HCT116 (cell line): ENCODE data around the gene MRPL50. TPM values are rescaled to one million over a fixed set of nuclear protein-coding genes. Genes with fewer than 3 reads are reported as not detected.

ENCODE experiments used
- ATAC-seq: fragments of 200-7000 bp; cut with Tn5 transposase; 2 replicates; pipeline ENCODE4 v1.9.1; 2020; ENCODE audit warnings: mild to moderate bottlenecking, moderate library complexity
- BruUV-seq: library from RNA; stranded (reverse); fragments of 400-500 nt; replicated peaks from 2 replicates; lab custom pipeline; 2021; lab: Mats Ljungman, UMichigan
- CTCF ChIA-PET: fragments of 300-600 bp; sonication (Branson Sonifier 250); formaldehyde crosslinking; loops from one replicate; lab custom pipeline; 2021; ENCODE audit warnings: antibody characterized with exemption; lab: Charles Lee
- POLR2A ChIA-PET: fragments of 300-600, 350-600 bp; sonication (Branson Sonifier 250); formaldehyde crosslinking; loops from one replicate; lab custom pipeline; 2021; ENCODE audit warnings: antibody characterized with exemption; lab: Charles Lee
- RAD21 ChIA-PET, 2 experiments: fragments of 300-600 bp; sonication (Branson Sonifier 250); formaldehyde crosslinking; loops; one replicate each; lab custom pipeline; 2023; ENCODE audit warnings: low total read pairs in 2 of 2; ENCODE audit not compliant: uncharacterized antibody in 2 of 2, unreplicated experiment in 2 of 2, low non-redundant PET in 1 of 2; lab: Charles Lee
- DNase-seq: peaks from one replicate; pipeline ENCODE4 v3.0.0-alpha.2; 2010; ENCODE audit warnings: low read depth, low spot score
- H2AFZ ChIP-seq: fragments of 200-600 bp; shearing (Covaris generic), sonication (generic); 2 replicates; pipeline ENCODE4 v1.6.1; 2017; ENCODE audit warnings: low read depth, mixed run types, mixed read lengths, antibody characterized with exemption, low read length; ENCODE audit not compliant: poor library complexity, severe bottlenecking
- H3K27ac ChIP-seq: 2 replicates; pipeline ENCODE4 v1.5.1; 2012; ENCODE audit warnings: low read depth, low read length
- H3K27me3 ChIP-seq: fragments of 200-600 bp; sonication (generic); 2 replicates; pipeline ENCODE4 v1.6.1; 2016; ENCODE audit warnings: mixed run types, low read length, mixed read lengths; ENCODE audit not compliant: insufficient read depth
- H3K36me3 ChIP-seq, 2 experiments: fragments of 200-500 bp in 1 of 2; fragments of 200-600 bp in 1 of 2; sonication (Bioruptor generic) in 1 of 2; sonication (generic) in 1 of 2; 2 replicates each; pipeline versions ENCODE4 v1.5.1 to v1.6.1; 2014 to 2016; ENCODE audit warnings: low read length in 2 of 2, inconsistent platforms in 1 of 2, mixed read lengths in 1 of 2, mixed run types in 1 of 2; ENCODE audit not compliant: insufficient read depth in 2 of 2, control insufficient read depth in 1 of 2
- H3K4me1 ChIP-seq, 2 experiments: fragments of 200-600 bp in 1 of 2; sonication (generic) in 1 of 2; 2 replicates each; pipeline versions ENCODE4 v1.5.1 to v1.6.1; 2012 to 2017; ENCODE audit warnings: low read length in 2 of 2, inconsistent platforms in 1 of 2, mild to moderate bottlenecking in 1 of 2, mixed read lengths in 1 of 2, mixed run types in 1 of 2, moderate library complexity in 1 of 2; ENCODE audit not compliant: insufficient read depth in 2 of 2, control insufficient read depth in 1 of 2
- H3K4me2 ChIP-seq: fragments of 200-600 bp; sonication (generic); 2 replicates; pipeline ENCODE4 v1.6.1; 2017; ENCODE audit warnings: mixed run types, low read length, mixed read lengths
- H3K4me3 ChIP-seq, 2 experiments: fragments of 200-600 bp in 1 of 2; sonication (generic) in 1 of 2; replicated peaks in 1 of 2; 2 replicates each; pipeline ENCODE4 v1.5.1; 2011 to 2016; ENCODE audit warnings: low read length in 2 of 2, control low read depth in 1 of 2, low read depth in 1 of 2, mild to moderate bottlenecking in 1 of 2, mixed read lengths in 1 of 2, mixed run types in 1 of 2
- H3K79me2 ChIP-seq: fragments of 200-600 bp; sonication (generic); 2 replicates; pipeline ENCODE4 v1.6.1; 2017; ENCODE audit warnings: mild to moderate bottlenecking, mixed run types, low read length, moderate library complexity, mixed read lengths; ENCODE audit not compliant: insufficient read depth
- H3K9ac ChIP-seq: fragments of 200-600 bp; sonication (generic); 2 replicates; pipeline ENCODE4 v1.6.1; 2016; ENCODE audit warnings: low read length, mixed read lengths
- H3K9me2 ChIP-seq: fragments of 200-600 bp; sonication (generic), shearing (Covaris generic); 2 replicates; pipeline ENCODE4 v1.6.1; 2017; ENCODE audit warnings: mixed run types, mild to moderate bottlenecking, moderate library complexity; ENCODE audit not compliant: insufficient read depth
- H3K9me3 ChIP-seq, 2 experiments: fragments of 200-500 bp in 1 of 2; fragments of 200-600 bp in 1 of 2; sonication (Bioruptor generic) in 1 of 2; sonication (generic) in 1 of 2; 2 replicates each; pipeline ENCODE4 v1.6.1; 2014 to 2017; ENCODE audit warnings: low read length in 2 of 2, mixed read lengths in 2 of 2, inconsistent platforms in 1 of 2, low read depth in 1 of 2, mild to moderate bottlenecking in 1 of 2, mixed run types in 1 of 2, moderate library complexity in 1 of 2; ENCODE audit not compliant: control insufficient read depth in 1 of 2, insufficient read depth in 1 of 2
- H4K20me1 ChIP-seq: fragments of 200-600 bp; sonication (generic), shearing (Covaris generic); 2 replicates; pipeline ENCODE4 v1.6.1; 2017; ENCODE audit warnings: mixed run types, mild to moderate bottlenecking, moderate library complexity; ENCODE audit not compliant: insufficient read depth
- CBX3 ChIP-seq: IDR thresholded peaks from 2 replicates; pipeline ENCODE4 v1.6.1; 2012; ENCODE audit warnings: low read depth
- EGR1 ChIP-seq: IDR thresholded peaks from 2 replicates; pipeline ENCODE4 v1.6.1; 2012; ENCODE audit warnings: low read depth
- EZH2phosphoT487 ChIP-seq: fragments of 200-600 bp; IDR thresholded peaks from 2 replicates; pipeline ENCODE4 v1.6.1; 2018; ENCODE audit warnings: antibody characterized with exemption, borderline replicate concordance
- FOSL1 ChIP-seq: IDR thresholded peaks from 2 replicates; pipeline ENCODE4 v1.6.1; 2012; ENCODE audit warnings: low read depth
- JUND ChIP-seq: IDR thresholded peaks from 2 replicates; pipeline ENCODE4 v1.6.1; 2012
- POLR2A ChIP-seq: IDR thresholded peaks from 2 replicates; pipeline ENCODE4 v1.7.0; 2011; ENCODE audit warnings: borderline replicate concordance; ENCODE audit not compliant: insufficient read depth, insufficient read length; ENCODE audit errors: extremely low read depth
- POLR2AphosphoS5 ChIP-seq: IDR thresholded peaks from 2 replicates; pipeline ENCODE4 v1.6.1; 2011; ENCODE audit warnings: mild to moderate bottlenecking, low read depth, low read length, moderate library complexity
- SRF ChIP-seq: IDR thresholded peaks from 2 replicates; pipeline ENCODE4 v1.6.1; 2012; ENCODE audit warnings: low read depth
- TCF7L2 ChIP-seq: IDR thresholded peaks from 2 replicates; pipeline ENCODE4 v1.7.0; 2011; ENCODE audit warnings: borderline replicate concordance, inconsistent platforms; ENCODE audit not compliant: insufficient read depth, insufficient read length; ENCODE audit errors: extremely low read depth
- ZBTB33 ChIP-seq: IDR thresholded peaks from 2 replicates; pipeline ENCODE4 v1.6.1; 2011; ENCODE audit warnings: mild to moderate bottlenecking, low read length, moderate library complexity; ENCODE audit not compliant: insufficient replicate concordance; ENCODE audit errors: extremely low read depth
- ZFX ChIP-seq: fragments of 450-650 bp; IDR thresholded peaks from 2 replicates; pipeline ENCODE4 v1.6.1; 2017
- intact Hi-C: fragments of 100-400 bp; cut with micrococcal nuclease; formaldehyde crosslinking; loops from 2 replicates; pipeline ENCODE4 v1.10.0; 2022
- total RNA-seq: library from RNA; stranded (reverse); gene quantifications from one replicate; pipeline ENCODE4 v1.2.1, GENCODE V29; 2021; ENCODE audit not compliant: unreplicated experiment

MRPL50 gene
- total RNA-seq, 1 experiment from 2014 or later = 14.6 TPM

- BruUV-seq = no TSS peak
- POLR2A ChIA-PET = no interaction called here
These were observed 5.3 kb downstream of the MRPL50 start for GRCh38 chr9:101393135-101393534.

More at GRCh38 chr9:101393135-101393534, 5.3 kb downstream of the MRPL50 start:
- H3K9me3 ChIP-seq = no peaks in the 10 kb centered on the region
- no peak overlapping the region for H3K4me3 ChIP-seq
- H3K4me2 ChIP-seq = no peak overlapping the region
- peaks cover 79% of the 10 kb centered on the region for H3K79me2 ChIP-seq
- no peak overlapping the region for H2AFZ ChIP-seq
- no peak overlapping the region for H3K27ac ChIP-seq
- H3K27me3 ChIP-seq = no peaks in the 10 kb centered on the region
- TF ChIP-seq CBX3 (no peak), FOSL1 (no peak), POLR2A (no peak), SRF (no peak), EGR1 (no peak), JUND (no peak), TCF7L2 (no peak), POLR2AphosphoS5 (no peak), EZH2phosphoT487 (no peak), ZBTB33 (no peak), ZFX (no peak)
- TF ChIP-seq, all 23 proteins: peak for 0
- ChIA-PET CTCF (no interaction called here), RAD21 (no interaction called here)
- no peak overlapping the region for H3K9ac ChIP-seq
- H3K4me1 ChIP-seq = peaks cover 0 to 3% of the 10 kb centered on the region in 2 experiments; a peak in 2 of 4 replicates
- DNase-seq (no peak), ATAC-seq (no peak)
- intact Hi-C loops = no loop called here
- H3K36me3 ChIP-seq = peaks cover 12 to 33% of the 10 kb centered on the region in 2 experiments; a peak in 3 of 4 replicates
- peaks cover 16% of the 10 kb centered on the region; the same call in 1 of the 2 replicates for H4K20me1 ChIP-seq
- H3K9me2 ChIP-seq = no peaks in the 10 kb centered on the region
